SU-DHL-6 (cell line): Measurements from ENCODE around the gene MRC1.

Source experiments
- H2AFZ ChIP-seq: fragments of 200-600 bp; sonication (generic); 2 replicates; pipeline ENCODE4 v1.6.1; 2014; ENCODE audit warnings: low read depth, mild to moderate bottlenecking, moderate library complexity, mixed read lengths, antibody characterized with exemption, low read length; ENCODE audit not compliant: severe bottlenecking
- H3F3A ChIP-seq: fragments of 200-600 bp; shearing (Covaris generic); 2 replicates; pipeline ENCODE4 v1.6.0; 2016; ENCODE audit warnings: antibody characterized with exemption, mild to moderate bottlenecking; ENCODE audit not compliant: insufficient read depth
- H3K27ac ChIP-seq: fragments of 200-600 bp; sonication (generic); 2 replicates; pipeline ENCODE4 v1.5.1; 2016; ENCODE audit warnings: low read depth, mild to moderate bottlenecking, low read length, moderate library complexity, mixed read lengths
- H3K27me3 ChIP-seq: fragments of 200-600 bp; sonication (generic), shearing (Covaris generic); 2 replicates; pipeline ENCODE4 v1.6.0; 2014; ENCODE audit warnings: mild to moderate bottlenecking, low read length
- H3K36me3 ChIP-seq: fragments of 200-600 bp; sonication (generic); 2 replicates; pipeline ENCODE4 v1.6.1; 2014; ENCODE audit warnings: mild to moderate bottlenecking, low read length, mixed read lengths
- H3K4me2 ChIP-seq: fragments of 300-600, 200-600 bp; shearing (Covaris generic), sonication (generic); 2 replicates; pipeline ENCODE4 v1.6.0; 2014; ENCODE audit warnings: low read length, low read depth, mild to moderate bottlenecking; ENCODE audit not compliant: poor library complexity, severe bottlenecking
- H3K4me3 ChIP-seq: fragments of 200-600 bp; sonication (generic); 2 replicates; pipeline ENCODE4 v1.5.1; 2014; ENCODE audit warnings: antibody characterized with exemption, low read length, mild to moderate bottlenecking, mixed read lengths; ENCODE audit not compliant: insufficient read depth, poor library complexity, severe bottlenecking
- H3K79me2 ChIP-seq: fragments of 200-600 bp; sonication (generic); 2 replicates; pipeline ENCODE4 v1.6.1; 2014; ENCODE audit warnings: mild to moderate bottlenecking, low read length, moderate library complexity; ENCODE audit not compliant: insufficient read depth
- H3K9ac ChIP-seq: fragments of 200-600 bp; sonication (generic); 2 replicates; pipeline ENCODE4 v1.7.0; 2014; ENCODE audit warnings: mild to moderate bottlenecking, low read length
- H3K9me2 ChIP-seq: fragments of 200-600 bp; sonication (generic); replicated peaks from 2 replicates; pipeline ENCODE4 v1.6.1; 2014; ENCODE audit warnings: low read length; ENCODE audit not compliant: insufficient read depth
- H3K9me3 ChIP-seq: fragments of 200-600 bp; sonication (generic); 2 replicates; pipeline ENCODE4 v1.6.1; 2014; ENCODE audit warnings: low read length, mixed read lengths; ENCODE audit not compliant: insufficient read depth
- H4K20me1 ChIP-seq: fragments of 200-600 bp; sonication (generic); 2 replicates; pipeline ENCODE4 v1.6.1; 2014; ENCODE audit warnings: low read depth, mild to moderate bottlenecking, antibody characterized with exemption, low read length, moderate library complexity, mixed read lengths
- EZH2phosphoT487 ChIP-seq: fragments of 200-600 bp; sonication (generic), shearing (Covaris generic); conservative IDR thresholded peaks from 2 replicates; pipeline ENCODE4 v1.6.1; 2018; ENCODE audit warnings: mild to moderate bottlenecking, antibody characterized with exemption, low read length, moderate library complexity, mixed read lengths
- TF ChIP-seq, protein P1 (sequence below): fragments of 200-600 bp; sonication (generic); IDR thresholded peaks from one replicate; pipeline ENCODE4 v1.5.1; 2017; ENCODE audit warnings: antibody characterized with exemption, mild to moderate bottlenecking, low read length, moderate library complexity; ENCODE audit not compliant: insufficient read depth, poor library complexity, severe bottlenecking

Gene MRC1

DNA sequence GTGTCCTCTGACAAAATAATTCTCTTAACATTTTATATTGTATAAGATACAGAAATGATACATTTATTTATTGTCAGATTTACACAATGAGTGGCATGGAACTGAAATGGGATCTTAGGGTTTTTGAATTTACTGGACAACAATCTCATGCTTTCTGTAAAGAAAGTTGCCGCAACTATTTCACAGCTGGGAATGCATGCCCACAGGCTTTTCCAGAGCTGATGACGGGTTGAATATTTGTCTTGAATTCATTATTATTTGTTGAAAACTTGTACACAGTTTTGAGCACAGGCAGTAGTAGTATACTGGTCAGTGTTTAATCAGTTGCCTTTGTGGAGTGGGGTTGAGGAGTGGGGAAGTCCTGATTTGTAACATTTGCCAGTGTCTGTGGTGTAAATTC lies 20.5 kb upstream of the MRC1 start:
- Histone ChIP-seq H3K9me3 (no peaks in the 10 kb centered on the region), H3F3A (no peaks in the 10 kb centered on the region), H2AFZ (no peak overlapping the region), H3K36me3 (no peaks in the 10 kb centered on the region), H4K20me1 (no peaks in the 10 kb centered on the region), H3K9me2 (no peaks in the 10 kb centered on the region), H3K4me3 (no peak overlapping the region), H3K79me2 (no peaks in the 10 kb centered on the region), H3K27ac (no peak overlapping the region), H3K27me3 (no peaks in the 10 kb centered on the region), H3K9ac (no peak overlapping the region), H3K4me2 (no peak overlapping the region)
- TF ChIP-seq, protein P1, sequence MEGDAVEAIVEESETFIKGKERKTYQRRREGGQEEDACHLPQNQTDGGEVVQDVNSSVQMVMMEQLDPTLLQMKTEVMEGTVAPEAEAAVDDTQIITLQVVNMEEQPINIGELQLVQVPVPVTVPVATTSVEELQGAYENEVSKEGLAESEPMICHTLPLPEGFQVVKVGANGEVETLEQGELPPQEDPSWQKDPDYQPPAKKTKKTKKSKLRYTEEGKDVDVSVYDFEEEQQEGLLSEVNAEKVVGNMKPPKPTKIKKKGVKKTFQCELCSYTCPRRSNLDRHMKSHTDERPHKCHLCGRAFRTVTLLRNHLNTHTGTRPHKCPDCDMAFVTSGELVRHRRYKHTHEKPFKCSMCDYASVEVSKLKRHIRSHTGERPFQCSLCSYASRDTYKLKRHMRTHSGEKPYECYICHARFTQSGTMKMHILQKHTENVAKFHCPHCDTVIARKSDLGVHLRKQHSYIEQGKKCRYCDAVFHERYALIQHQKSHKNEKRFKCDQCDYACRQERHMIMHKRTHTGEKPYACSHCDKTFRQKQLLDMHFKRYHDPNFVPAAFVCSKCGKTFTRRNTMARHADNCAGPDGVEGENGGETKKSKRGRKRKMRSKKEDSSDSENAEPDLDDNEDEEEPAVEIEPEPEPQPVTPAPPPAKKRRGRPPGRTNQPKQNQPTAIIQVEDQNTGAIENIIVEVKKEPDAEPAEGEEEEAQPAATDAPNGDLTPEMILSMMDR, result no peak
- TF ChIP-seq EZH2phosphoT487, result no peak

DNA sequence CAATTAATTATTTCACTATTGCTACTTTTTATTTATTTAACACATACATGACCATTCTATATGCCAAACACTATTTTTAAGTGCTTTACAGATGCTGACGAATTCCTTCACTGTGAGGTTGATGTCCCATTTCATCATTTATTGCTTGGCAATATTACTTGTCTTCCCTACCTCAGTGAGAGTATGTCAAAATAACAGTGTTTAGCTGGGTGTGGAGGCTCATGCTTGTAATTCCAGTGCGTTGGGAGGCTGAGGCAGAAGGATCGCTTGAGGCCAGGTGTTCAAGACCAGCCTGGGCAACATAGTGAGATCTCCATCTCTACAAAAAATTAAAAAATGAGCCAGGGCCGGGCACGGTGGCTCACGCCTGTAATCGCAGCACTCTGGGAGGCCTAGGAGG lies 19.8 kb upstream of the MRC1 start:
- Histone ChIP-seq H3K27me3 (no peaks in the 10 kb centered on the region), H3F3A (no peaks in the 10 kb centered on the region), H3K4me3 (no peak overlapping the region), H3K9me3 (no peaks in the 10 kb centered on the region), H2AFZ (no peak overlapping the region), H3K9ac (no peak overlapping the region), H3K36me3 (no peaks in the 10 kb centered on the region), H3K79me2 (no peaks in the 10 kb centered on the region), H3K4me2 (no peak overlapping the region), H3K27ac (no peak overlapping the region), H3K9me2 (no peaks in the 10 kb centered on the region), H4K20me1 (no peaks in the 10 kb centered on the region)
- TF ChIP-seq EZH2phosphoT487, result no peak
- TF ChIP-seq, protein P1, result no peak

DNA sequence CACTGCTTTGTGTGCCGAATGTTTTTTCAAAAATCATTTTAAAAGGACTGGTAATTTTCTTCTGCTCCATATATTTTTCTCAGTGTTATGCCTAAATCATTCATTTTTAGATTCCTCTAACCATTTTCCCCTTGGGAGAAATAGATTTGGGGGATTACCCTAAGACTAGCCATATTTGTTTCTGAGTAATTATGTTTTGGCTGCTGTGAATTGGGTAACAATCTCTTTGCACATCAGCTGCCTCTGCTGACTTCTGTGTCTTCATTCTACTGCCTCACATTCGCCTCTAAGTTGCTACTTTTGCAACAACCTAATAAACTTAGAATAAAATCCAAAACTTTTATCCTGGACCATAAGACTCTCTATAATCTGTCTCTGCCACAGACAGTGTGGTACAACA lies 18.5 kb upstream of the MRC1 start:
- TF ChIP-seq, protein P1, result no peak
- TF ChIP-seq EZH2phosphoT487, result no peak
- Histone ChIP-seq H3K36me3 (no peaks in the 10 kb centered on the region), H3K79me2 (no peaks in the 10 kb centered on the region), H3K9me2 (no peaks in the 10 kb centered on the region), H3F3A (no peaks in the 10 kb centered on the region), H3K9me3 (no peaks in the 10 kb centered on the region), H3K4me2 (no peak overlapping the region), H2AFZ (no peak overlapping the region), H3K27ac (no peak overlapping the region), H3K9ac (no peak overlapping the region), H3K27me3 (no peaks in the 10 kb centered on the region), H3K4me3 (no peak overlapping the region), H4K20me1 (no peaks in the 10 kb centered on the region)

DNA sequence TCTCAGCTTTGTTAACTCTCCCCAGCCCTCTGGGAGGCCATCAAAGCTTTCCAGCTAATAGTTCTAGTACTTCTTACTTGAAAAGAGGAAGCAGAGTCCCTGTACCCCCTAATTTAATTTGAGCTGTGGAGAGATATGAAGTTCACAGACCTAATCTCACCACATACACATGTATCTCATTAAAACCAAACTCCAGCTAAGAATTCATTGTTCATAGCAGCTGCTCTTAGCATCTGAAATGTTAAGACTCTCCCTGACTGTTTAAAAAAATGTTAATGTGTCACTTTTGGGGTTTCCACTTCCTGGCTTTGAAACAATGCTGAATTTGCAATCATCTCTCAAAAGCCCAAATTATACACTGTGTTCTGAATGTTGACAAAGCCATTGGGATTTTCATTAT lies 16.2 kb upstream of the MRC1 start:
- no peaks in the 10 kb centered on the region for H3K79me2 ChIP-seq
- H3F3A ChIP-seq, result no peaks in the 10 kb centered on the region
- H3K36me3 ChIP-seq, result no peaks in the 10 kb centered on the region
- H3K27ac ChIP-seq, result no peak overlapping the region
- H4K20me1 ChIP-seq, result no peaks in the 10 kb centered on the region
- no peaks in the 10 kb centered on the region for H3K27me3 ChIP-seq
- no peak for TF ChIP-seq EZH2phosphoT487
- TF ChIP-seq, protein P1, result no peak
- H3K9ac ChIP-seq, result no peak overlapping the region
- H3K4me3 ChIP-seq, result no peak overlapping the region
- H2AFZ ChIP-seq, result no peak overlapping the region
- no peaks in the 10 kb centered on the region for H3K9me2 ChIP-seq
- no peak overlapping the region for H3K4me2 ChIP-seq
- H3K9me3 ChIP-seq, result no peaks in the 10 kb centered on the region
